Stimulated activated CD4-positive, alpha-beta T cell treated with anti-CD3 and anti-CD28 coated beads, Interleukin-1b, Interleukin-23, amount 100 ng/mL, for 1 hour (primary cell): ENCODE data around the gene HOMER3.
"Not testable (repeated sequence)": the region's sequence is repeated elsewhere in the genome, so short reads cannot be mapped to it uniquely, and the experiment has no call there.

Experiments
- DNase-seq, 2 donors: peaks; one replicate each; pipeline ENCODE4 v3.0.0-alpha.2; 2020; ENCODE audit warnings: low read depth in 2 of 2

HOMER3 gene

DNA sequence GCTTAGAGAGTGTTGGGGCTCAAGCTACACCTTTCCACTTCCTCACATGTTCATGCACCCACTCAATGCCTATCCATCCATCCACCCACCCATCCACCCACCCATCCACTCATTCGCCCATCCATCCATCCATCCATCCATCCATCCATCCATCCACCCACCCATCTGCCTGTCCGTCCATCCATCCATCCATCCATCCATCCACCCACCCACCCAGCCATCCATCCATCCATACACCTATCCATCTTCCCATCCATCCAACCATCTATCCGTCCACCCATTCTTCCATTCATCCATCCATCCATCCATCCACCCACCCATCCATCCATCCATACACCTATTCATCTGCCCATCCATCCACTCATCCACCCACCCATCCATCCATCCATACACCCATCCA lies 13.1 kb upstream of the HOMER3 start:
- DNase-seq, result no peak

DNA sequence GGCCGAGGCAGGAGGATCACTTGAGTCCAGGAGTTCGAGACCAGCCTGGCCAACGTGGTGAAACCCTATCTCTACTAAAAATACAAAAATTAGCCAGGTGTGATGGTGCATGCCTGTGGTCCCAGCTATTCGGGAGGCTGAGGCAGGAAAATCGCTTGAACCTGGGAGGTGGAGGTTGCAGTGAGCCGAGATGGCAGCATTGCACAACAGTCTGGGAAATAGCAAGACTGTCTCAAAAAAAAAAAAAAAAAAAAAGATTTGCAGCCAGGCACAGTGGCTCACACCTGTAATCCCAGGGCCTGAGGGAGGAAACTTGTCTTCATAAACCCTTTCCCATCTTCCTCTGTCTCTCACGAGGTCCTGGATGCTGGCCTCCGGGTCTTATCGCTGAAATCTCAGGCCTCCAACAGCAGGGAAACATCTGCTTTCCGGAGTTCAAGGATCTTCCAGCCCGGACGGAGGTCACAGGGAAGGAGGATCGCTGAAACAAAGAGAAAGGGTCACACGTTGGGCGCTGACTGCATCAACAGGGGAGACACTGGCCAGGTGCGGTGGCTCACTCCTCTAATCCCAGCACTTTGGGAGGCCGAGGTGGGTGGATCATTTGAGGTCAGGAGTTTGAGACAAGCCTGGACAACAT lies 11.5 kb upstream of the HOMER3 start:
- not testable (repeated sequence) for DNase-seq

DNA sequence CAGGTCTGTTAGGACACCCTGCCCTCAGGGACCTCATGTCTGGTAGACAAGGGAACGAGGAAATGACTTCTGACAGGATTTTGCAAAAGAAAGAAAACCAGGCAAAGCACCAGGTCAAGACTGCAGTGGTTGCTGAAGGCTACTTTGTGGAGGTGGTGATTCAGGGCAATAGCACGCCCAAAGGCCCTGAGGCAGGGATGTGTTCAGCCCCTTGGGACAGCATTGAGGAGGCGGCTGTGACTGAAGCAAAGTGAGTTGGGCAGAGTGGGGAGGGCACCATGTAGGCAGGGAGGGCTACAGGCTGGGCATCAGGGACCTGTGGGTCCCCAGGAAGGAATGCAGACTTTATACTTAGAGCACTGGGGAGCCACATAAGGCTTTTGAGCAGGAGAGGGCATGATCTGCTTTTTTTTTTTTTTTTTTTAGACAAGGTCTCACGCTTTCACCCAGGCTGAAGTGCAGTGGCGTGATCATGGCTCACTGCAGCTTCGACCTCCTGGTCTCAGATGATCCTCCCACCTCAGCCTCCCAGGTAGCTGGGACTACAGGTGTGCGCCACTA lies 10.8 kb upstream of the HOMER3 start:
- no peak for DNase-seq

DNA sequence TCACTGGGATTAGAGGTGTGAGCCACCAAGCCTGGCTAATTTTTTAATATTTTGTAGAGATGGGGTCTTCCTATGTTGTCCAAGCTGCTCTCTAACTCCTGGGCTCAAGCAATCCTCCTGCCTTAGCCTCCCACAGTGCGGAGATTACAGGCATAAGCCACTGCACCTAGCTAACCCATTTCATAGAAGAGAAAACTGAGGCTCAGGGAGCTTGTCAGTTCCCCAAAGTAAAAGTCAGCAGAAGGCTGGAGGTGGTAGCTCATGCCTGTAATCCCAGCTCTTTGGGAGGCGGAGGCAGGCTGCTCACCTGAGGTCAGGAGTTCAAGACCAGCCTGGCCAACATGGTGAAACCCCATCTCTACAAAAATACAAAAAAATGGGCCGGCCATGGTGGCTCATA lies 8.8 kb upstream of the HOMER3 start:
- DNase-seq, result no peak

DNA sequence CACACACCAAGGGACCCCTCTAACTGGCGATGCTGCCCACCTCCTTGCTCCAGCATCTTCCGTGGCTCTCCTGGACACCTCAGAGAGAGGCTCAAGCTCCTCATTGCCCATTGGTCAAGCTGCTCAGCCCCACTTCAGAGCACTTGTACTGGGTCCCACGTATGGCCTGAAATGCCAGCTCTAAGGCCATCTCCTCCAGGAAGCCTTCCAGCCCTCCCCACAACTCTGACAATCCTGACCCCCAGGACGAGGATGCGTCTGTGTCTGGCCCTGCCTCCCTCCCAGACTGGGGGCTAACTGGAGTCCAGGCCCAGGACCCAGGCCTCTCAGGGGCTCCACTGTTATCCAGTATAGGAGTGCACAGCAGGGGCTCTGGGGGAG lies 7.9 kb upstream of the HOMER3 start:
- no peak for DNase-seq

DNA sequence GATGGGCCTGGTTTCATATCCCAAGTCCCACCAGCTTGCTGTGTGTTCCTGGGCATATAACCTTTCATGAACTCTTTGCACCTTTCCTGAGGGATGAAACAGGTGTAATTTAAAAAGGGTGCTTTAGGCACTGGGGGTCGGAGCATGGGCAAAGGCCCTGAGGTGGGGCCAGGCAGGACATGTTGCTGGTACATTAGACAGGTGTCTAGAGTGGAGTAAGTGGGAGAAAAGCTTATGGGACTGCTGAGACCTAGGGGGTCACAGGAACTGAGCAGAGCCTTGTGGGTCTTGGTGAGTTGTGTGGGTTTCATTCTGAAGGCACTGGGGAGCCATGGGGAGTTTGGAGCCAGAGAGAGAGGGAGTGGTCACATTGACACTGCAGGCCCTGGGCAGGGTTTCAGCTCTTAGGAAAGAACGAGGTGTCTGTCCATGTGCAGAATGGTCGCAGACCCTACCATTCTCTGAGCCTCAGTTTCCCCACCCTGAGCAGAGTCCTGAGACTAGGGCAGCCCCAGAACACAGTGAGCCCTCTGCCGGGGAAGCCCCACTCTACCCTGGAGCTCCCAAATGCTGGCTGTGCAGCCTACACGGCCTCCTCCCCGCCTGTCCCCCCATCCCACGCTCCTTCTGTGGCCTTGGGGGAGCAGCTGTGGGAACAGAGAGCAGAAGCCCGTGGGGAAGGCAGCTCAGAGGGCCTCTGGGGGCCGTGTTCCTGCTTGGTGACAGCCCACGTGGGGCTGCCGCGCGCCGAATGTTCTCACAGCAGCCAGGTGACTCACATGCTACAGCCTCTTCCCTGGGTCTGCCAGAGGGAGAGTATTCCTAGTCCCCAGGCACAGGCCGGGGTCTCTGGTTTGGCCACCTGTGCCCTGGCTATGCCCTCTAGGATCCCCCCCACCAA lies 7.3 kb upstream of the HOMER3 start:
- no peak for DNase-seq

DNA sequence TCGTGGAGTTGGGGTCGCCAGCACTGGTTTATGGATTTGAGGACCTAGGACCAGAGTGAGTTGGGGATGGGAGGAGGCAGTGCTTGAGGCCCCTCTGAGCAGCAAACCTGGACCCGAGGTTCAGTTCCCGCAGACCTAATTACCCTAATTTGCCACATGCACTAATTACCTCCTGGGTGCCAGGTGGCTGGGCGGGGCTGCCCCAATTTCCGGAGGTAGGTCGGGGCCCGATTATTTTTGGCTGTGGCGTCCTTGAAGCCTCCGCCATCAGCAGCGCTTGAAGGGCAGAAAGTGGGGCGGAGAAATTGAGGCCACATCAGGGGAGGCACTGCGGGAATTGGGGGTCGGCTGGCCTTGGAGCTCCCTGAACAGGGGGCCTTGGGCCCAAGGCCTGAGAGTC lies 5.9 kb upstream of the HOMER3 start:
- DNase-seq, result no peak

DNA sequence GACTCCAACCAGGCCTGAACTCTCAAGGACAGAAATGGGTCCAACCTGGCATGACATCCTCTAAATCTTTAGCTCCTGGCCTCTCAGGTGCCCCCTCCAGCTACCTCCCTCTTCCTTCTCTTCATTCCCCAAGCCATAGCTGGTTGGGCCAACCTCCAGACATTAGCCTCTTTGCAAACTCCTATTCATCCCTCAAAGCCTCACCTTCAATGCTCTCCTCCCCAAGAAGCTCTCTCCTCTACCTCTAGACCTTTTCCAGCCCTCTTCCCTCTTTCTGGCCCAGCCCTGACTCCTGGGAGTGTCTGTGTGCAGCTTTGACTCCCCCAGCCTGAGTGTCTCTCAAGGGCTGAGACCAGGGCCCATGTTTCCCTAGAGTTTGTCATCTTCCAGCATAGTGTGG lies 5.3 kb upstream of the HOMER3 start:
- no peak for DNase-seq

DNA sequence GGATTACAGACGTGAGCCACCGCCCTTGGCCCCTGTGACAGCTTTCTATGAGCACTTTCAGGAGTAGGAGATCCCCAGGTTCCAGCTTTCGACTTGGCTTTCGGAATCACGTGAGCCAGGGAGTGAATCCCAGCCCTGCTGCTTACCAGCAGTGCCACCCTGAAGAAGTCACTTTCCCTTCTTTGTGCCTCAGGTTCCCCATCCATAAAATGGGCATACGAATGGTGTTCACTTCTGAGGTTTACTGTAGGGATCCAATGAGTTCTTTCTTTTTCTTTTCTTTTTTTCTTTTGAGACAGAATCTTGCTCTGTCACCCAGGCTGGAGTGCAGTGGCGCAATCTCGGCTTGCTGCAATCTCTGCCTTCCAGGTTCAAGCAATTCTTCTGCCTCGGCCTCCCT lies 4.3 kb upstream of the HOMER3 start:
- DNase-seq, result no peak

DNA sequence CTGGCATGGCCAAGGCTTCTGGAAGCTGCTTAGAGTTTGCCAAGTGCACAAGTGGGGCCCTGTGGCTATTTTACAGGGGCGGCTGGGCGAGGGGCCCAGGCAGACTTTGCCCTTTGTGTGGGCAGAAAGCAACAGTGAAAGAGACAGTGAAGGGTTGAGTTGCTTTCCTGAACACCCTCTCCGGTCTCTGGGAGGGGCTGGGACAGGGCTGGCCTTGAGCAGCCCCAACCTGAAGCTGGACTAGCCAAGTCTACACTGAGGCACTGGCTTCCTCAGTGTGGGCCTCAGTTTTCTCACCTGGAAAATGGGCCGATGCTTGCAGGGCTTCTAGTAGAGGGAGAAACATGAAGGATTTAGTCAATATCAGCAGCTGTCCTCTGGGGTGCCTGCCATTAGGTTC lies 2.4 kb upstream of the HOMER3 start:
- DNase-seq, result no peak

DNA sequence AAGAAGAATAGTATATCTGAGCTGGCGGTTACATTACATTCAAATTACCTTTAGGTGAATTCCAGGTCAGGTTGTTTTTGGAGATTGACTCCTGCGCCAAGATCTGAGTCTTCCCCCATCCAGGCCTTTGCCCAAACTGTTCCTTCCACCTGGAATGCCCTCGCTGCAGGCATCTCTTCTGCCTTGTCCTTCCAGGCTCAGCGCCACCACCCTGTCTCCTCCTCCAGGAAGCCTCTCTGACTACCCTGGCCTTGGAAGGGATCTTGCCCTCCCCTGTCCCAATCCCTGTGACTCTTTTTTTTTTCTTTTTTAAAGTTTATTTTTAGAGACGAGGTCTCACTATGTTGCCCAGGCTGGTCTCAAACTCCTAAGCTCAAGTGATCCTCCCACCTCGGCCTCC lies 1.7 kb upstream of the HOMER3 start:
- DNase-seq, result no peak

DNA sequence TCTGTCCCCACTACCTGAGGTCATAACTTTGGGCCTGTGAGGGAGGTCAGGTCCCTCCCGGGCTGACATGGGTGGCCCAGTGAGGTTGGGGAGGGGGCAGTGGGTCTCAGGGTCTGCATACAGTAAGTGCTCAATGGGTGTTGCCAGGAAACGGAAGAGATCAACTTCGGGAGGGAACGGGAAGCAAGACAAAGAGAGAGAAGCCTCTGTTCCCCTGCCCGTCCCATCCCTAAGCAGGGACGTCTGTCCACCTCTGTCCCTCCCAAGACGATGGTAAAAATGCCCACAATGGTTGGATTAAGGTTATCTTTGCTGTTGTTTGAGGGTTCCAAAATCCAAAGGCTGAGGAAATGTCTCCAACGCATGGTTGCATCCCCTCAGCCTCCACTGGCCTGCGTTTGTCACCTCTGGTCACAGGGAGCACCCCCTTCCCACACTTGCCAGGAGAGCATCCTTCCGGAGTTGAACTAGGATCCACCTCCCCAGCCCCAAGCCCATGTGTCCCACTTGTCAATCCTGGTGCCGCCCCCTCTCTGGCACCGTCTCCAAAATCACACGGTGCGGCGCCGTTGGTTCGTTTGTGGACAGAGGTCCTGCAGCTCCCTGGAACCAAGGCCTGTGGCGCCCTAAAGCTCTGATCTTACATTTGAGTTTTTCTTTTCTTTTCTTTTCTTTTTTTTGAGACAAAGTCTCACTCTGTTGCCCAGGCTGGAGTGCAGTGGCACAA lies 774 bp upstream of the HOMER3 start:
- no peak for DNase-seq

DNA sequence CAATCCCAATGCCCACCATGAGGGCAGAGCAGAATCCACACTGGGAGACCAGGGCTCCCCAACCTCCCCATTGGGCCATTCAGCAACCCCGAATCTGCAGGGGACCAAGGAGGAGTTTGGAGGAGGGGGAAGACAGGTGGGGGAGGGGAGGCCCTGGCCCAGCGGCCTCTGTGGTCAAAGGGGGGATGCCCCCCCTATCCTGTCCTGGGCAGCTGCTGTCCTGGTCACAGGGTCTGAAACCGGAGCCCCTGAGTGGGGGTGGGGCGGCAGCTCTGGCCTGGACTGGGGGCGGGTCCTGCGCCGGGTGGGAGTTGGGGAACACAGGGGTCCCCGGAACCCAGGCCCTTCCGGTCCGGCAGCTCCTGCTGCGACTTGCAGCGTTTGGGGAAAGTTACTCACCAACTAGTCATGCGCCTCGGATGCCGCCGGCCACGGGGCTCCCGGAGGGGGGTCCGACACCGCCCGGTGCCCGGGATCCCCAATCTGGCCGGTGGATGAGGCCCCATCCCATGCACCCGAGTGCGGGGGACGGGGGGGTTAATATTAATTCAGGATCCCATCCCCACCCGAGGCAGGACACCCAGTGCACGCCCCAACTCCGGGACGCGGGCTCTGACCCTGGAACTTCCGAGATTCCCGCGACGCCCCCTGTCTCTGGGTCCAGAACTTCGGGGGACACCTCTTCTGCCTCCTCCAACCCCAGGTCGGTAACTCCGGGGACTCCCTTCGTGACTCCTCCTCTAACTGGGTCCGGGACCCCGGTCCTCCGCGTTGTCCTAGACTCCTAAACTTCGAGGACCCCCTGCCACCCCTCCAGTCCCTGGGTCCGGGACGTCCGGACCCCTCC lies 872 bp downstream of the HOMER3 start:
- DNase-seq, result no peak

DNA sequence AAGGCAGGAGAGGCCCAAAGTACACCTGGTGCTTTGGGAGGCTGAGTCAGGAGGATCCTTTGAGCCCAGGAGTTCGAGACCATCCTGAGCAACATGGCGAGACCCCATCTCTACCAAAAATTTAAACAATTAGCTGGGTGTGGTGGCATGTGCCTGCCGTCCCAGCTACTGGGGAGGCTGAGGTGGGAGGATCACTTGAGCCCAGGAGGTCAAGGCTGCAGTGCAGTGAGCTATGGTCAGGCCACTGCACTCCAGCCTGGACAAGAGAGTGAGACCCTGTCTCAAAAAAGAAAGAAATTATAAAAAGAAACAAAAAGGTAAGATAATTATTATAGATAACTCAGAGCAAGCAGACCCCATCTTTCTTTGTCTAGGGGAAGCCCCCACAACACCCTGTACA lies 1.9 kb downstream of the HOMER3 start:
- DNase-seq, result no peak

DNA sequence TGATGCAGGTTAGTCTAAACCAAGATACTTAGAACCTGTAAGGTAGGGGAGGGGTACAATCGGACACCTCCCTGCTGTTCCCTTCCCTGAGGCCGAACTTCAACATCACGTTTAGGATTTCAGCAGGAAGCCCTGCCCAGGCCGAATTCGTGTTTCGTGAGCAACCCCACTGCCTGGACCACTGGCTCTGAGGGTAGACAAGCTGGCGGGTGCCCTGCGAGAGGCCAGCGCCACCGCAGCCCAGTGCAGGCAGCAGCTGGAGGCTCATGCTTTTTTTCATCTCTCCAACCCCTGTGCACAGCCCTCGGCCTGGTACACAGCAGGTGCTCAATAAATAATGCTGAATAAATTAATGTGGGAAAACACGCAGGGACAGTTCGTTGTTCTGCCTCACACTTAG lies 7.7 kb downstream of the HOMER3 start:
- no peak for DNase-seq

DNA sequence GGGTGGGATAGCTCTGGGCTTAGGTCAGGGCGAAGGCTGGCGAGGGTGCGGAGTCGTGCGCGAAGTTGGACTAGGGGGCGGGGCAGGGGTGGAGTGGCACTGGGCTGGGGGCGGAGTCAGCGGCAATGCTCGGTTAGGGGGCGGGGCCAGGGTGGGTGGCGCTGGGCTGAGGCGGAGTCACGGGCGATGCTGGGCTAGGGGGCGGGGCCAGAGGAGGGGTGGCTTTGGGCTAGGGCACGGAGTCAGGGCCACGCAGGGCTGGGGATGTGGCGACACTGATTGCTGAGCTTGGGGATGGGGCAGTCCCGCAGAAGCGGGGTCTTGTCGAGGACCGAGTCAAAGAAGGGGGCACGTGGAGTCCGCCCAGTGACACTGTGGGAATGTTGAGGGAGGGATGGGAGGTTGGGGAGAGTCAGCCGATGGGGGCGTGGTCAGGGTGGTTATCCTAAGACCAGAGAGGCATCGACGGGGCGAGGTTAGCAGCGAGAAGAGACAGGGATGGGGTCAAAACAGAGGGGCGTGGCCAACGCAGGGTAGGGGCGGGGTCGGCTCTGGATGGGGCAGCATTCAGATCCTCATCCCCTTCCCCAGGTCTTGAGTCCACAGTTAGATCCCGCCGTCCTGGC lies 8.7 kb downstream of the HOMER3 start:
- DNase-seq, result peak; percentile 71 to 83

DNA sequence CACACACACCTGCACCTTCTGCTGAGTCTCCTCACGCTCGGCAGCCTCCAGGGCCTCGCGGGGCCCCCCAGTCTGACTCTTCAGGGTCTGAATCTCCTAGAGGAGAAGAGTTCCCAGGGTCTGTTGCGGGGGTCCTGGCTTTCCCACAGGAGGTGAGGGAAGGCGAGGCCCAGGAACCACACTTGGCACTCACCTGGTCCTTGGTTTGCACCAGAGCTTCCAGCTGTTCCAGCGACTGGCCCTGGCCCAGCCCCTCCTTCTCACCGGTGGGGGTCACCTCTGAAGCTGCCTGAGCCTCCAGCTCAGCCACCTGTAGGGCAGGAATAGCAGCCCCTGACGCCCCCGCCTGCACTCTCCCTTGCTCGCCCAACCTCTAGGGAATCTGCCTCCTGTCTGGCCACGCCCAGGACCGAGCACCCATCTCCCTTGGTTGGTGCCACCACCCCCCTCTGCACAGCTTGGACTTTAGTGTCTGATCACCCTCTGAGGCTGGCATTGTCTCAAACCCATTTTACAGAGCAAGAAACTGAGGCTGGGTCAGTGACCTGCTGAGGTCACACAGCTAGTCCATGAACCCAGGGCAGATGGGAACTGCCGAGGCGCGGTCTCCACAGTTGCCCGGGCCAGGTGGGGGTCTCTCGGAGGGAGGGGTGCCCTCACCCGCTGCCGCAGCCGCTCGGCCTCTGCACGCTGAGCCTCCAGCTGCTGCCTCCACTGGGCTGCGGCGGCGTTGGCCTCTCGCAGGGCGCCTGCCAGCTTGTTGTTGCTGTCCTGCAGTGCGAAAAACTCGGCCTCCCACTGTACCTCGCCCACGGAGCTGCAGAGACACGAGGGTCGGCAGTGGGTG lies 9.5 kb downstream of the HOMER3 start:
- no peak for DNase-seq

DNA sequence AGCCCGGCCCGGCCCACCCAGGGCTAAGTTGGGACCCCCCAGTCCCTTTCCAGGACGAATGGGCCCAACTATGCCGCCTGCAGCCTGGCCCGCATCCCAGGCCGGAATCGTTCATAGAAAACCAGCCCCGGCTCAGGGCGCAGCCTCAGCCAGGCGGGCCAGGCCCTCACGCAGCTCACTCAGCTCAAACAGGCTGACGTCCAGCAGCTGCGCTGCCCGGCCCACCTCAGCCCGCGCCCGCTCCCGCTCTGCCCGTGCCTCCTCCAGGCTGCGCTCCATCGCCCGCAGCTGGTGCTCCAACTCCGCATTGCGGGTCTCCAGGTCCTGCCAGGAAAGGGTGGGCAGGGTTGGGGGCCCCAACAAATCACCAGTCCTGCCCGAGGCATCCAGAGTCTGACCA lies 11.7 kb downstream of the HOMER3 start:
- no peak for DNase-seq

DNA sequence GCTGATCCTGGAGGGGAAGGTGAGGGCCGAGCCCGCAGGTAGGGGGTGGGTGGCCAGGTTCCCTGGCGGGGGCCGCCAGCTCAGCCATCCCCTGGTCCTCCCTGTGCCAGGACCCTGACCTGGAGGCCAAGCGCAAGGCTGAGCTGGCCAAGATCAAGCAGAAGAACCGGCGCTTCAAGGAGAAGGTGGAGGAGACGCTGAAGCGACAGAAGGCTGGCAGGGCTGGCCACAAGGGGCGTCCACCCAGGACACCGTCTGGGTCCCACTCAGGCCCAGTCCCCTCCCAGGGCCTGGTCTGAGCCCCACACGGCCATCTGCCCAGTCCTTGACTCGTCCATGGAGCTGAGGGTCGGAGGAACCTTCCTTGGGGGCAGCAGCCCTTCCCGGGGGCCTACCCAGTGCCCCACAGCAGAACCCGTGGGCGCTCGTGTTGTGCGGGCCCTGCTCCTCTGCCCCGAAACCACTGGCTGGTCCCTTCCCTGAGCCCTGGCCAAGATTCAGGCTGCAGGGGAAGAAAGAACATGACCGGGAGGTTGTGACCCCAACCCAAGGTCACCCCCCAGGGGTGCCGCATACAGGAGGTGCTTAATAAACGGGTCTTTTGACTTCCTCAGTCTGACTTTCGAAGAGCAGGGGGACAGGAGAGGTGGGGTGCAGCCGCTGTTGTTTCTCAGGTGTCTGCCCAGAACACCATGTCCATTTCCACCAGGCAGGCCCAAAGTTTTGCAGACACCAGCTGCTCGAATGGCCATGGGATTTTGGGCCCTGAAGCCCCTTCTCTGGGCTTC lies 12.8 kb downstream of the HOMER3 start:
- no peak for DNase-seq
